Right lobe of liver (tissue), 4 donors: ENCODE data around the gene FAM76B.

ENCODE experiments used
- CTCF ChIP-seq, 4 donors: fragments of 200-600 bp in 3 of 4; fragments of 450-650 bp in 1 of 4; IDR thresholded peaks; one replicate each; pipeline versions ENCODE4 v1.5.1 to v1.8.0; 2016 to 2022; ENCODE audit warnings: antibody characterized with exemption in 4 of 4, mild to moderate bottlenecking in 2 of 4
- POLR2A ChIP-seq: fragments of 450-650 bp; IDR thresholded peaks from one replicate; pipeline ENCODE4 v1.6.1; 2017; ENCODE audit warnings: antibody characterized with exemption, mild to moderate bottlenecking
- donor health status: DM: no; HTN: no; CAD: no.
- donor health status: DM: no; HTN: no; CAD: no.
- donor health status: DM: no; HTN: yes; CAD: no.

- TF ChIP-seq CTCF (IDR thresholded peaks at IDR 0.05) (no peak), POLR2A (no peak)
Observed at GRCh38 chr11:95776859-95777258, 12.7 kb downstream of the FAM76B start.
